Caco-2 (cell line): ENCODE measurements around the gene PCGF1. TPM values are rescaled to one million over a fixed set of nuclear protein-coding genes. Genes with fewer than 3 reads are reported as not detected.

Source experiments
- BruUV-seq: library from RNA; stranded (reverse); fragments of 400-500 nt; replicated peaks from 2 replicates; lab custom pipeline; 2021; lab: Mats Ljungman, UMichigan
- CTCF ChIA-PET: fragments of 300-600 bp; sonication (Branson Sonifier 250); formaldehyde crosslinking; loops from one replicate; lab custom pipeline; 2022; ENCODE audit warnings: antibody characterized with exemption; lab: Charles Lee
- POLR2A ChIA-PET: fragments of 300-600 bp; sonication (Branson Sonifier 250); formaldehyde crosslinking; loops from one replicate; lab custom pipeline; 2022; ENCODE audit warnings: antibody characterized with exemption; lab: Charles Lee
- DNase-seq, 2 experiments: peaks; one replicate each; pipeline versions ENCODE4 v3.0.0 to v3.0.0-alpha.2; 2020 to 2022
- H3K27me3 ChIP-seq: replicated peaks from 2 replicates; pipeline ENCODE4 v1.6.0; 2011; ENCODE audit warnings: low read length; ENCODE audit not compliant: control insufficient read depth, insufficient read depth
- H3K36me3 ChIP-seq: 2 replicates; pipeline ENCODE4 v1.5.1; 2011; ENCODE audit warnings: low read length; ENCODE audit not compliant: control insufficient read depth, insufficient read depth
- H3K4me1 ChIP-seq: fragments of 250-450 bp; sonication (Bioruptor Pico); 2 replicates; pipeline ENCODE4 v1.5.1; 2020; ENCODE audit warnings: mild to moderate bottlenecking
- H3K4me3 ChIP-seq: 2 replicates; pipeline ENCODE4 v1.5.1; 2011; ENCODE audit warnings: low read depth, mild to moderate bottlenecking, control low read depth, low read length
- H3K9me3 ChIP-seq: fragments of 250-450 bp; sonication (Bioruptor Pico); 2 replicates; pipeline ENCODE4 v1.5.1; 2020; ENCODE audit warnings: mild to moderate bottlenecking, moderate library complexity
- H3K27ac Mint-ChIP-seq: one replicate; pipeline ENCODE4 v1.8.0; 2022; ENCODE audit warnings: mixed read lengths; ENCODE audit not compliant: unreplicated experiment
- H3K27me3 Mint-ChIP-seq: one replicate; pipeline ENCODE4 v1.8.0; 2022; ENCODE audit warnings: mixed read lengths; ENCODE audit not compliant: insufficient read depth, unreplicated experiment
- H3K36me3 Mint-ChIP-seq: one replicate; pipeline ENCODE4 v1.8.0; 2022; ENCODE audit warnings: mild to moderate bottlenecking, mixed read lengths; ENCODE audit not compliant: insufficient read depth, unreplicated experiment
- H3K4me1 Mint-ChIP-seq: one replicate; pipeline ENCODE4 v1.8.0; 2022; ENCODE audit warnings: low read depth, mixed read lengths; ENCODE audit not compliant: unreplicated experiment
- H3K4me3 Mint-ChIP-seq: one replicate; pipeline ENCODE4 v1.8.0; 2022; ENCODE audit warnings: mild to moderate bottlenecking, moderate library complexity, mixed read lengths; ENCODE audit not compliant: unreplicated experiment
- H3K9me3 Mint-ChIP-seq: one replicate; pipeline ENCODE4 v1.8.0; 2022; ENCODE audit warnings: mixed read lengths; ENCODE audit not compliant: unreplicated experiment
- intact Hi-C: fragments of 100-400 bp; cut with micrococcal nuclease; formaldehyde crosslinking; loops from one replicate; pipeline ENCODE4 v1.10.0; 2022; ENCODE audit not compliant: unreplicated experiment
- total RNA-seq: library from RNA; stranded (reverse); gene quantifications from 2 replicates; pipeline ENCODE4 v1.2.3, GENCODE V29; 2022
- TF ChIP-seq, protein P1 (sequence below), 2 experiments: fragments of 200-600 bp in 1 of 2; IDR thresholded peaks; 1 replicate in 1 of 2; 2 replicates in 1 of 2; pipeline versions ENCODE4 v1.5.1 to v1.8.0; 2011 to 2022; ENCODE audit warnings: antibody characterized with exemption in 1 of 2, control low read depth in 1 of 2, inconsistent platforms in 1 of 2, low read depth in 1 of 2, low read length in 1 of 2, mild to moderate bottlenecking in 1 of 2, moderate library complexity in 1 of 2; ENCODE audit not compliant: insufficient read depth in 1 of 2, severe bottlenecking in 1 of 2, unreplicated experiment in 1 of 2

The PCGF1 gene
- total RNA-seq, 1 experiment from 2014 or later = 29.7 TPM

DNA sequence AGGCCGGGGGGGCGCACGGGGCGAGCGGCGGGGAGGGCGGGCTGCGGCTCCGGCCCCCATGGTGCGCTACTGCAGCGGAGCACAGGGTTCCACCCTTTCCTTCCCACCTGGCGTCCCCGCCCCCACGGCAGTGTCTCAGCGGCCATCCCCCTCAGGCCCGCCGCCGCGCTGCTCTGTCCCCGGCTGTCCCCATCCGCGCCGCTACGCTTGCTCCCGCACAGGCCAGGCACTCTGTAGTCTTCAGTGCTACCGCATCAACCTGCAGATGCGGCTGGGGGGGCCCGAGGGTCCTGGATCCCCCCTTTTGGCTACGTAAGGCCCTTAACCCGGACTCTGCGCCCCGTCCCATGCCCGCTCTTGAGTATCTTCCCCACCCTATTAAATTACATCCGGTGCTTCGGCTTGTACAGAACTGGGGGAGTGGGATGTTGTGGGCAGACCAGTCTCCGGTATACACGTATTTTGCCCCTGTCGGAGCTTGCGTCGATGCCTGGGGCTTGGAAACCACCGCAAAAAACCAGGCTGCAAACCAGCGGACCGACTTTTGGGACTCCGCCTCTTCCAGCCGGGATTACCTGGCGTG is 49.9 kb downstream of the PCGF1 start:
- DNase-seq = peak; percentile 87 to 90
- Mint-ChIP-seq H3K27ac (peak overlapping the region; percentile 74), H3K36me3 (peaks cover 62% of the 10 kb centered on the region), H3K4me1 (peaks cover 47% of the 10 kb centered on the region), H3K9me3 (no peaks in the 10 kb centered on the region), H3K27me3 (no peaks in the 10 kb centered on the region), H3K4me3 (peak overlapping the region; percentile 95)
- Histone ChIP-seq H3K36me3 (peaks cover 4% of the 10 kb centered on the region), H3K9me3 (no peaks in the 10 kb centered on the region), H3K4me3 (peak overlapping the region; percentile 65), H3K27me3 (no peaks in the 10 kb centered on the region), H3K4me1 (peaks cover 11% of the 10 kb centered on the region; the same call in 1 of the 2 replicates)
- intact Hi-C loops = loop anchor here (1.0 to 2.0 kb wide), 5 partner anchors 9 to 49 kb away; partner anchors contain the start of genes MRPL53, PCGF1 and TTC31
- TF ChIP-seq, protein P1, sequence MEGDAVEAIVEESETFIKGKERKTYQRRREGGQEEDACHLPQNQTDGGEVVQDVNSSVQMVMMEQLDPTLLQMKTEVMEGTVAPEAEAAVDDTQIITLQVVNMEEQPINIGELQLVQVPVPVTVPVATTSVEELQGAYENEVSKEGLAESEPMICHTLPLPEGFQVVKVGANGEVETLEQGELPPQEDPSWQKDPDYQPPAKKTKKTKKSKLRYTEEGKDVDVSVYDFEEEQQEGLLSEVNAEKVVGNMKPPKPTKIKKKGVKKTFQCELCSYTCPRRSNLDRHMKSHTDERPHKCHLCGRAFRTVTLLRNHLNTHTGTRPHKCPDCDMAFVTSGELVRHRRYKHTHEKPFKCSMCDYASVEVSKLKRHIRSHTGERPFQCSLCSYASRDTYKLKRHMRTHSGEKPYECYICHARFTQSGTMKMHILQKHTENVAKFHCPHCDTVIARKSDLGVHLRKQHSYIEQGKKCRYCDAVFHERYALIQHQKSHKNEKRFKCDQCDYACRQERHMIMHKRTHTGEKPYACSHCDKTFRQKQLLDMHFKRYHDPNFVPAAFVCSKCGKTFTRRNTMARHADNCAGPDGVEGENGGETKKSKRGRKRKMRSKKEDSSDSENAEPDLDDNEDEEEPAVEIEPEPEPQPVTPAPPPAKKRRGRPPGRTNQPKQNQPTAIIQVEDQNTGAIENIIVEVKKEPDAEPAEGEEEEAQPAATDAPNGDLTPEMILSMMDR (IDR thresholded peaks at IDR 0.05; ENCODE audit: insufficient read depth in 1 of 2, low read depth in 1 of 2, low read length in 1 of 2, severe bottlenecking in 1 of 2, unreplicated experiment in 1 of 2) = no peak
- CTCF ChIA-PET = interaction anchor here (0.7 to 1.6 kb wide), 9 partner anchors 15 to 82 kb away, joined by 3 to 9 read pairs (median 6); partner anchors contain the start of genes CCDC142, MRPL53 and TTC31
- no TSS peak for BruUV-seq
- POLR2A ChIA-PET = interaction anchor here (1.0 to 2.7 kb wide), 8 partner anchors 10 to 629 kb away, joined by 3 to 24 read pairs (median 6); partner anchors contain the start of genes AUP1, HTRA2, MRPL53 and STAMBP

DNA sequence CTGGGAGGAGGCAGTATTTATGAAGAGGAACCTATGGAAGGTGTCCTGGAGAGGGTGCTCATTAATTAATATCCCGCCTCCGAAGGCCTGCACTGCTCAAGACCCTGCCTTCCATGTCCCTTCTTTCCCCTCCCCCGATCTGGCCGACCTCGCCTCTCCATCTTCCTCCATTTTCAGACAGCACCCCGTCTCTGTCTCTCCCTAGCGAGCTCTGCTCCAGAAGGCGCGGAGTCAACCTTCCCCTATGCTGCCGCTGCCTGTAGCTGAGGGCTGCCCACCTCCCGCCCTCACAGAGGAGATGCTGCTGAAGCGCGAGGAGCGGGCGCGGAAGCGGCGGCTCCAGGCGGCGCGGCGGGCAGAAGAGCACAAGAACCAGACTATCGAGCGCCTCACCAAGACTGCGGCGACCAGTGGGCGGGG is 50.4 kb downstream of the PCGF1 start:
- peaks cover 16% of the 10 kb centered on the region; the same call in 1 of the 2 replicates for H3K4me1 ChIP-seq
- peak overlapping the region; percentile 74 for H3K27ac Mint-ChIP-seq
- ChIA-PET POLR2A (interaction anchor here (0.6 to 2.7 kb wide), 4 partner anchors 15 to 72 kb away, joined by 3 to 24 read pairs (median 12); partner anchors contain the start of genes AUP1 and HTRA2), CTCF (interaction anchor here (0.6 to 0.8 kb wide), 4 partner anchors 15 to 82 kb away, joined by 3 to 9 read pairs (median 6); no protein-coding TSS in a partner anchor)
- peaks cover 2% of the 10 kb centered on the region for H3K36me3 ChIP-seq
- no peaks in the 10 kb centered on the region for H3K9me3 Mint-ChIP-seq
- no peaks in the 10 kb centered on the region for H3K27me3 ChIP-seq
- no peaks in the 10 kb centered on the region for H3K27me3 Mint-ChIP-seq
- H3K36me3 Mint-ChIP-seq = peaks cover 57% of the 10 kb centered on the region
- H3K4me1 Mint-ChIP-seq = peaks cover 47% of the 10 kb centered on the region
- intact Hi-C loops = no loop called here
- no peaks in the 10 kb centered on the region for H3K9me3 ChIP-seq
- TF ChIP-seq, protein P1 (IDR thresholded peaks at IDR 0.05; ENCODE audit: insufficient read depth in 1 of 2, low read depth in 1 of 2, low read length in 1 of 2, severe bottlenecking in 1 of 2, unreplicated experiment in 1 of 2) = no peak
- peak overlapping the region; percentile 95 for H3K4me3 Mint-ChIP-seq
- no TSS peak for BruUV-seq
- no peak for DNase-seq
- H3K4me3 ChIP-seq = peak overlapping the region; percentile 65

Other genes with a start within 250 kb of the PCGF1 start
- gene SLC4A5, start 164.3 kb downstream of the PCGF1 start, total RNA-seq = 1.9 and 2.2 TPM in 2 replicates
- gene DCTN1, start 127.4 kb downstream of the PCGF1 start, total RNA-seq = 132 and 139 TPM in 2 replicates
- 0.84 and 1.7 TPM in 2 replicates for gene C2orf81, start 86.1 kb downstream of the PCGF1 start, total RNA-seq
- gene WDR54, start 86.0 kb downstream of the PCGF1 start, total RNA-seq = 8.4 and 9.9 TPM in 2 replicates
- gene RTKN, start 65.8 kb downstream of the PCGF1 start, total RNA-seq = 123 and 139 TPM in 2 replicates
- 25.2 and 29.1 TPM in 2 replicates for gene INO80B, start 52.6 kb downstream of the PCGF1 start, total RNA-seq
- 53.4 and 54.8 TPM in 2 replicates for gene WBP1, start 49.3 kb downstream of the PCGF1 start, total RNA-seq
- gene MOGS, start 42.3 kb downstream of the PCGF1 start, total RNA-seq = 70.5 and 71.1 TPM in 2 replicates
- 88.4 and 102 TPM in 2 replicates for gene MRPL53, start 35.0 kb downstream of the PCGF1 start, total RNA-seq
- gene CCDC142, start 24.7 kb downstream of the PCGF1 start, total RNA-seq = 39.0 and 47.1 TPM in 2 replicates
- gene TTC31, start 24.6 kb downstream of the PCGF1 start, total RNA-seq = 31.3 and 32.4 TPM in 2 replicates
- 11.1 and 11.4 TPM in 2 replicates for gene LBX2, start 8.1 kb downstream of the PCGF1 start, total RNA-seq
- gene TLX2, start 6.8 kb upstream of the PCGF1 start, total RNA-seq = 0.68 and 0.72 TPM in 2 replicates
- gene DQX1, start 18.5 kb upstream of the PCGF1 start, total RNA-seq = 0.50 and 1.4 TPM in 2 replicates
- gene AUP1, start 22.0 kb upstream of the PCGF1 start, total RNA-seq = 154 and 156 TPM in 2 replicates
- 27.0 and 27.3 TPM in 2 replicates for gene HTRA2, start 22.2 kb upstream of the PCGF1 start, total RNA-seq
- gene LOXL3, start 46.2 kb upstream of the PCGF1 start, total RNA-seq = 13.8 and 15.9 TPM in 2 replicates
- 5.1 and 5.5 TPM in 2 replicates for gene DOK1, start 47.0 kb upstream of the PCGF1 start, total RNA-seq
- gene M1AP, start 140.6 kb upstream of the PCGF1 start, total RNA-seq = not detected in 2 replicates
- 6.2 and 7.6 TPM in 2 replicates for gene SEMA4F, start 146.6 kb upstream of the PCGF1 start, total RNA-seq